Trophoblast cell (in vitro differentiated cells and primary cell): ENCODE data around the gene ENKD1. TPM values are rescaled to one million over a fixed set of nuclear protein-coding genes. Genes with fewer than 3 reads are reported as not detected.

Experiments
- DNase-seq, 2 donors: peaks; one replicate each; pipeline ENCODE4 v3.0.0-alpha.2; 2016
- H2AFZ ChIP-seq: 2 replicates; pipeline ENCODE4 v1.6.1; 2013; ENCODE audit warnings: low read length, moderate library complexity, mild to moderate bottlenecking; ENCODE audit not compliant: insufficient read depth, poor library complexity
- H2AK5ac ChIP-seq: 2 replicates; pipeline ENCODE4 v1.6.1; 2013; ENCODE audit warnings: mild to moderate bottlenecking, low read length
- H2BK120ac ChIP-seq: 2 replicates; pipeline ENCODE4 v1.6.1; 2013; ENCODE audit warnings: low read length, mild to moderate bottlenecking, moderate library complexity; ENCODE audit not compliant: insufficient read depth, poor library complexity
- H2BK12ac ChIP-seq: 2 replicates; pipeline ENCODE4 v1.6.1; 2013; ENCODE audit warnings: mild to moderate bottlenecking, low read length, moderate library complexity
- H2BK5ac ChIP-seq: 2 replicates; pipeline ENCODE4 v1.6.1; 2013; ENCODE audit warnings: low read length, low read depth, moderate library complexity, mild to moderate bottlenecking; ENCODE audit not compliant: poor library complexity
- H3K14ac ChIP-seq: 2 replicates; pipeline ENCODE4 v1.6.1; 2013; ENCODE audit warnings: mild to moderate bottlenecking, low read length
- H3K18ac ChIP-seq: 2 replicates; pipeline ENCODE4 v1.6.1; 2013; ENCODE audit warnings: mild to moderate bottlenecking, low read length
- H3K23ac ChIP-seq: 2 replicates; pipeline ENCODE4 v1.6.1; 2013; ENCODE audit warnings: low read length
- H3K27ac ChIP-seq: 2 replicates; pipeline ENCODE4 v1.5.1; 2013; ENCODE audit warnings: low read depth, mild to moderate bottlenecking, inconsistent platforms, low read length, moderate library complexity
- H3K27me3 ChIP-seq: 2 replicates; pipeline ENCODE4 v1.6.1; 2013; ENCODE audit warnings: inconsistent platforms, mild to moderate bottlenecking, low read length, moderate library complexity; ENCODE audit not compliant: insufficient read depth
- H3K36me3 ChIP-seq, 2 experiments: 1 replicate in 1 of 2; 2 replicates in 1 of 2; pipeline ENCODE4 v1.6.1; 2013; ENCODE audit warnings: low read length in 2 of 2, mild to moderate bottlenecking in 2 of 2, moderate library complexity in 1 of 2; ENCODE audit not compliant: insufficient read depth in 2 of 2, control insufficient read depth in 1 of 2
- H3K4ac ChIP-seq: 2 replicates; pipeline ENCODE4 v1.6.1; 2013; ENCODE audit warnings: low read depth, mild to moderate bottlenecking, low read length, moderate library complexity
- H3K4me1 ChIP-seq, 2 experiments: 1 replicate in 1 of 2; 2 replicates in 1 of 2; pipeline ENCODE4 v1.6.1; 2013; ENCODE audit warnings: low read length in 2 of 2, mild to moderate bottlenecking in 2 of 2, moderate library complexity in 1 of 2; ENCODE audit not compliant: insufficient read depth in 2 of 2, control insufficient read depth in 1 of 2
- H3K4me2 ChIP-seq: 2 replicates; pipeline ENCODE4 v1.6.1; 2013; ENCODE audit warnings: inconsistent platforms, mild to moderate bottlenecking, low read length, moderate library complexity
- H3K4me3 ChIP-seq: 2 replicates; pipeline ENCODE4 v1.5.1; 2013; ENCODE audit warnings: mild to moderate bottlenecking, low read depth, low read length, inconsistent platforms
- H3K79me1 ChIP-seq: one replicate; pipeline ENCODE4 v1.6.1; 2013; ENCODE audit warnings: low read length
- H3K79me2 ChIP-seq: 2 replicates; pipeline ENCODE4 v1.6.1; 2013; ENCODE audit warnings: low read length, mild to moderate bottlenecking; ENCODE audit not compliant: control insufficient read depth, insufficient read depth, poor library complexity
- H3K9ac ChIP-seq: 2 replicates; pipeline ENCODE4 v1.6.1; 2013; ENCODE audit warnings: mild to moderate bottlenecking, low read length
- H3K9me3 ChIP-seq: 2 replicates; pipeline ENCODE4 v1.6.1; 2013; ENCODE audit warnings: low read depth, mild to moderate bottlenecking, control low read depth, inconsistent platforms, low read length; ENCODE audit not compliant: insufficient read depth
- H4K12ac ChIP-seq: 2 replicates; pipeline ENCODE4 v1.6.1; 2013; ENCODE audit warnings: low read depth, mild to moderate bottlenecking, low read length, moderate library complexity
- H4K8ac ChIP-seq: 2 replicates; pipeline ENCODE4 v1.6.1; 2013; ENCODE audit warnings: low read depth, mild to moderate bottlenecking, low read length, moderate library complexity
- H4K91ac ChIP-seq: one replicate; pipeline ENCODE4 v1.6.1; 2013; ENCODE audit warnings: low read depth, mild to moderate bottlenecking, low read length, moderate library complexity
- WGBS: extraction: QIAGEN DNeasy Blood & Tissue Kit; methylation state at CpG from one replicate; pipeline ENCODE4 v1.1.7; 2013; ENCODE audit warnings: missing lambda C conversion rate; ENCODE audit not compliant: insufficient read length, insufficient coverage; ENCODE audit errors: extremely low coverage; 5-methylcytosine and 5-hydroxymethylcytosine counted together
- polyA plus RNA-seq: library from polyadenylated mRNA; stranded (reverse); fragments of 200-250 nt; gene quantifications from 2 replicates; pipeline ENCODE4 v1.2.3, GENCODE V29; 2013

The ENKD1 gene, protein sequence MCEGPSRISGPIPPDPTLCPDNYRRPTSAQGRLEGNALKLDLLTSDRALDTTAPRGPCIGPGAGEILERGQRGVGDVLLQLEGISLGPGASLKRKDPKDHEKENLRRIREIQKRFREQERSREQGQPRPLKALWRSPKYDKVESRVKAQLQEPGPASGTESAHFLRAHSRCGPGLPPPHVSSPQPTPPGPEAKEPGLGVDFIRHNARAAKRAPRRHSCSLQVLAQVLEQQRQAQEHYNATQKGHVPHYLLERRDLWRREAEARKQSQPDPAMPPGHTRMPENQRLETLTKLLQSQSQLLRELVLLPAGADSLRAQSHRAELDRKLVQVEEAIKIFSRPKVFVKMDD
- 4.3 and 4.7 TPM in 2 replicates for polyA plus RNA-seq

DNA sequence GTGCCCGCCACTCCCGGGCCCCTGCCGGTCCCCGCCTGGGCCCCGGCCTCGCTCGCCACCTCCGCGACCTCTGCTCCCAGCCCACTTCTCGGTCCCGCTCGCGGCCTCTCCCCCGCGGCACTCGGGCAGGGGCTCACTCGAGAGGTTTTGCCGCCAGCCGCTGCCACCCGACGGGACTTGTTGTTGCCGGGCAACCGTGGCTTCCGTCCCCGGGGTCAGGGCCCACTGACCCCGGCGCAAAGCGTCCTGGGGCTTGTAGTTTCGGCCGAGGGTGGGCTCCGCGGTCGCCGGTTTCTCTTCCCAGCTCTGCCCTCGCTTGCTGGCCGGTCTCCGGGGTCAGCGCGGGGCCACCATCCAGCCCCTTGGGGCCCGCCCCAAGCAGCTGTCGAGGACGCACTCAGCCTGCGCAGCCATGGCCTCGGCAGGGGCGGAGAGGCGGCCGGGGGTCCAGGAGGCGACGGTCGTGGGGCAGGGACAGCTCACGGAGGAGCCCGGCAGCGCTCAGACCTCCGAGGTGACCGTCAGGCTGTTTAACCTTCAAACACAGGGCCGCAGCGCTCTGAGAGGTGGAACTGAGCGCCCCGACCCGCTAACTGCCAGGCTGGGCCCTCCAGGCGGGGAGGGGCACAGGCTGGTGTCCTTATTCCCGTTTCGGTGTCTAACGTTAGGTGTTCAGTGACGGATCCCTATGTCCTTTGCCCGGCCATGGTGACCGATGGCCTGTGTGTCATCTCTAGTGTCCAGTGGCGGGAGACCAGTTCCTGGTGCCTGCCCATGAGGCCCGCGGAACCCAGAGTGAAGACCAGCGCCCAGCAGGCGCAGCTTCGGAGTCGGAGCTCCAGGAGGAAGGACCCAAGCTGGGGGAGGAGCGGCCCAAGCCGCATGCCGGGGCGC lies at the start of gene ENKD1, which contains the start of gene C16orf86:
Gene ENKD1, minus strand, starts transcription at position 192 of the 894 bp plus-strand sequence. CDS start 308 bp downstream, outside the sequence.
Gene C16orf86, plus strand, starts transcription at position 256 of the 894 bp plus-strand sequence. Its CDS starts 157 bp downstream, at position 413.
- peaks cover 4% of the 10 kb centered on the region in 2 experiments for H3K36me3 ChIP-seq
- H3K27me3 ChIP-seq: no peaks in the 10 kb centered on the region
- H2BK5ac ChIP-seq: no peak within 1 kb of the TSS
- H2BK120ac ChIP-seq: peak within 1 kb of the TSS; percentile 70
- no peak within 1 kb of the TSS for H2AK5ac ChIP-seq
- WGBS: no CpG with 5 or more reads among the region's 78 CpGs
- DNase-seq: peak; percentile 70 to 79
- H4K8ac ChIP-seq: peak within 1 kb of the TSS; percentile 93
- H3K9ac ChIP-seq: no peak within 1 kb of the TSS
- H3K18ac ChIP-seq: peak within 1 kb of the TSS; percentile 70
- H3K27ac ChIP-seq: no peak within 1 kb of the TSS
- no peak within 1 kb of the TSS for H2BK12ac ChIP-seq
- H3K9me3 ChIP-seq: no peaks in the 10 kb centered on the region
- peak within 1 kb of the TSS; percentile 70 for H4K12ac ChIP-seq
- H3K79me2 ChIP-seq: peaks cover 3% of the 10 kb centered on the region
- H3K23ac ChIP-seq: no peak within 1 kb of the TSS
- peak within 1 kb of the TSS; percentile 96 for H2AFZ ChIP-seq
- H3K4me3 ChIP-seq: peak within 1 kb of the TSS; percentile 79
- peak within 1 kb of the TSS; percentile 53 for H3K4ac ChIP-seq
- peak within 1 kb of the TSS; percentile 62 for H3K14ac ChIP-seq
- H4K91ac ChIP-seq: peak within 1 kb of the TSS; percentile 87
- peaks cover 11% of the 10 kb centered on the region in 2 experiments for H3K4me1 ChIP-seq
- peak within 1 kb of the TSS; percentile 78 for H3K4me2 ChIP-seq
- peaks cover 5% of the 10 kb centered on the region for H3K79me1 ChIP-seq

DNA sequence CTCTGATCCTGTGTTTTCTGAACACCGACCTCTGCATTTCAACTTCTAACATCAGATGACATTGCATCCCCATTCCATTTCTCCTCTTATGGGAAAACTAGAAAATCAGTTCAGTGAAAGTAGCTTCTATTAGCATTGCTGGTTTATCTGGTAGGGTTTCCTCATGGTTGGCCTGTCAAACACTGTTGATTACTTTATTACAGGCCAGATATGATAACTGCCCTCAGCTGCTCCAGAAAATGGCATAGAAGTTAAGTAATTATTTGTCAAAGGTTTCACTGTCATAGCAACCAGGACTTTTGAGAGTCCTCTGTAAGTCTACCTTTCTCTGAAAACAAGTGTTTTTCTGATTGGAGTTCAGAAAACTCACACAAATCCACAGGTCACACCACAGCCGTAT lies 49.5 kb upstream of the ENKD1 start:
- no peak overlapping the region for H2AK5ac ChIP-seq
- H4K8ac ChIP-seq: no peak overlapping the region
- no peak overlapping the region for H2BK12ac ChIP-seq
- no peaks in the 10 kb centered on the region for H3K27me3 ChIP-seq
- DNase-seq: no peak
- no peak overlapping the region for H3K23ac ChIP-seq
- no CpG with 5 or more reads among the region's 2 CpGs for WGBS
- no peak overlapping the region for H2BK120ac ChIP-seq
- H3K14ac ChIP-seq: no peak overlapping the region
- H3K4me1 ChIP-seq: peaks cover 6 to 9% of the 10 kb centered on the region in 2 experiments
- H3K27ac ChIP-seq: no peak overlapping the region
- H3K36me3 ChIP-seq: no peaks in the 10 kb centered on the region
- H2BK5ac ChIP-seq: no peak overlapping the region
- no peak overlapping the region for H3K18ac ChIP-seq
- no peak overlapping the region for H4K91ac ChIP-seq
- no peak overlapping the region for H3K9ac ChIP-seq
- H3K4ac ChIP-seq: no peak overlapping the region
- H3K79me2 ChIP-seq: peaks cover 11% of the 10 kb centered on the region
- no peak overlapping the region for H3K4me3 ChIP-seq
- H3K4me2 ChIP-seq: no peak overlapping the region
- H4K12ac ChIP-seq: no peak overlapping the region
- H3K79me1 ChIP-seq: peaks cover 12% of the 10 kb centered on the region
- no peaks in the 10 kb centered on the region for H3K9me3 ChIP-seq
- H2AFZ ChIP-seq: no peak overlapping the region

- H4K91ac ChIP-seq: no peak overlapping the region
- H3K79me1 ChIP-seq: peaks cover 8% of the 10 kb centered on the region
- no peak overlapping the region for H3K4ac ChIP-seq
- no peak overlapping the region for H3K23ac ChIP-seq
- H4K8ac ChIP-seq: no peak overlapping the region
- peaks cover 0 to 5% of the 10 kb centered on the region in 2 experiments for H3K4me1 ChIP-seq
- H3K18ac ChIP-seq: no peak overlapping the region
- H2BK12ac ChIP-seq: no peak overlapping the region
- no peak overlapping the region for H2AK5ac ChIP-seq
- no peaks in the 10 kb centered on the region for H3K9me3 ChIP-seq
- peaks cover 10% of the 10 kb centered on the region for H3K79me2 ChIP-seq
- H4K12ac ChIP-seq: no peak overlapping the region
- H3K9ac ChIP-seq: no peak overlapping the region
- no CpG with 5 or more reads among the region's 1 CpG for WGBS
- no peak overlapping the region for H2BK120ac ChIP-seq
- no peak overlapping the region for H3K27ac ChIP-seq
- no peaks in the 10 kb centered on the region for H3K36me3 ChIP-seq
- no peak overlapping the region for H2AFZ ChIP-seq
- H3K4me2 ChIP-seq: no peak overlapping the region
- H3K4me3 ChIP-seq: no peak overlapping the region
- H3K27me3 ChIP-seq: no peaks in the 10 kb centered on the region
- no peak for DNase-seq
- H3K14ac ChIP-seq: no peak overlapping the region
- H2BK5ac ChIP-seq: no peak overlapping the region
Measured at GRCh38 chr16:67714522-67714921, 48.0 kb upstream of the ENKD1 start.

DNA sequence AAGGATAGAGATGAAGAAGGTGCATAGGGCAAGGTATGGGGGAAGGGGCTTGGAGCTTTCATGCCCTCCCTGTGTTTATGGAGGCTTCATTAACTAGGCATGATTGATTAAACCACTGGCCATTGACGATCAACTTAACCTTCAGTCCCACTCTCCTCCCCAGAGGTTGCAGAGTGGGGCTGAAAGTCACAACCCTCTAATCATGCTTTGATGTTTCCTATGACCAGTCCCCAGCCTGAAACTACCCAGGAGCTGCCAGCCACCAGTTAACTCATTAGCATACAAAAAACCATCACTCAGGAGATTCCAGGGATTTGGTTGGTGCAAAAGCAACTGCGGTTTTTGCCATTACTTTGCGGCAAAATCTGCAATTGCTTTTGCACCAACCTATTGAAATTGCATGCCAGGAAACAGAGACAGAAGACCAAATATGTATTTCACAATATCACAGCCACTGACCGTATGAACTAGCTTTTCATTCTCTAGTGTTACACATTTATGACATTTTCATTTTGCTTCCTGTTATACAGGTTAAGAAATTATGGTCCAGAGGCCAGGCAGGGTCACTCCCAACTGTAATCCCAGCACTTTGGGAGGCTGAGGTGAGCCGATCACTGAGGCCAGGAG lies 47.2 kb upstream of the ENKD1 start:
- H4K91ac ChIP-seq: no peak overlapping the region
- no peak for DNase-seq
- no peak overlapping the region for H2AFZ ChIP-seq
- no peak overlapping the region for H4K12ac ChIP-seq
- H3K14ac ChIP-seq: no peak overlapping the region
- H2BK5ac ChIP-seq: no peak overlapping the region
- H3K4ac ChIP-seq: no peak overlapping the region
- H3K4me3 ChIP-seq: no peak overlapping the region
- no peak overlapping the region for H3K27ac ChIP-seq
- no CpG with 5 or more reads among the region's 5 CpGs for WGBS
- H3K27me3 ChIP-seq: no peaks in the 10 kb centered on the region
- no peak overlapping the region for H4K8ac ChIP-seq
- H3K4me2 ChIP-seq: no peak overlapping the region
- no peaks in the 10 kb centered on the region for H3K9me3 ChIP-seq
- no peaks in the 10 kb centered on the region for H3K36me3 ChIP-seq
- no peak overlapping the region for H3K18ac ChIP-seq
- no peak overlapping the region for H2BK12ac ChIP-seq
- H3K4me1 ChIP-seq: peaks cover 0 to 6% of the 10 kb centered on the region in 2 experiments
- no peak overlapping the region for H3K9ac ChIP-seq
- H3K79me1 ChIP-seq: peaks cover 2% of the 10 kb centered on the region
- H2AK5ac ChIP-seq: no peak overlapping the region
- H3K79me2 ChIP-seq: peaks cover 4% of the 10 kb centered on the region
- H3K23ac ChIP-seq: no peak overlapping the region
- H2BK120ac ChIP-seq: no peak overlapping the region
